ENCODE measurements around the gene WASF1.

The WASF1 gene

DNA sequence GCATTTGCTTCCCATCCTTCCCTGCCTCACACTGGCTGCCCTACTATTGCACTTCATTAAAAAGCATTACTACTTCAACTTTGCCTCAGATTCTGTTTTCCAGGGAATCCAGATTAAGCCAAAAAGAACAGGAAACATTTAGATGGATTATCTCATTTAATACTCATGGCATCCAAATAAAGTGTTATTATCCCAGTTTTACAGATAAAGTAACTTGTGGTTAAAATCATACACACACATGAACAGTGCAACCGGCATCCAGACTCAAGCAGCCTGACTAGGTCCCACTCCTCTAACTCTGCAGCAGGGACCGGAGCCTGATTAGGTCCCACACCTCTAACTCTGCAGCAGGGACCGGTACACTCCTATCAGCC is 129.0 kb downstream of the WASF1 start:
- in situ Hi-C loops (cut with MboI; ENCODE audit: low pct_unique_long_range_greater_than_20kb, low sequenced_read_pairs, unreplicated experiment): loop anchor here (25.0 kb wide), 1 partner anchor 337 kb away; no protein-coding TSS in a partner anchor
- TF ChIP-seq, protein P1, sequence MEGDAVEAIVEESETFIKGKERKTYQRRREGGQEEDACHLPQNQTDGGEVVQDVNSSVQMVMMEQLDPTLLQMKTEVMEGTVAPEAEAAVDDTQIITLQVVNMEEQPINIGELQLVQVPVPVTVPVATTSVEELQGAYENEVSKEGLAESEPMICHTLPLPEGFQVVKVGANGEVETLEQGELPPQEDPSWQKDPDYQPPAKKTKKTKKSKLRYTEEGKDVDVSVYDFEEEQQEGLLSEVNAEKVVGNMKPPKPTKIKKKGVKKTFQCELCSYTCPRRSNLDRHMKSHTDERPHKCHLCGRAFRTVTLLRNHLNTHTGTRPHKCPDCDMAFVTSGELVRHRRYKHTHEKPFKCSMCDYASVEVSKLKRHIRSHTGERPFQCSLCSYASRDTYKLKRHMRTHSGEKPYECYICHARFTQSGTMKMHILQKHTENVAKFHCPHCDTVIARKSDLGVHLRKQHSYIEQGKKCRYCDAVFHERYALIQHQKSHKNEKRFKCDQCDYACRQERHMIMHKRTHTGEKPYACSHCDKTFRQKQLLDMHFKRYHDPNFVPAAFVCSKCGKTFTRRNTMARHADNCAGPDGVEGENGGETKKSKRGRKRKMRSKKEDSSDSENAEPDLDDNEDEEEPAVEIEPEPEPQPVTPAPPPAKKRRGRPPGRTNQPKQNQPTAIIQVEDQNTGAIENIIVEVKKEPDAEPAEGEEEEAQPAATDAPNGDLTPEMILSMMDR (IDR thresholded peaks at IDR 0.05; ENCODE audit: extremely low read depth, insufficient read depth, missing control alignments): no peak
- no peak for DNase-seq (ENCODE audit: low spot score)
